Fibroblast of peridontal ligament (primary cell): ENCODE measurements around the gene PTPRN2.

Source experiments
- DNase-seq: peaks from one replicate; pipeline ENCODE4 v3.0.0-alpha.2; 2010; ENCODE audit errors: extremely low read depth

PTPRN2 gene

DNA sequence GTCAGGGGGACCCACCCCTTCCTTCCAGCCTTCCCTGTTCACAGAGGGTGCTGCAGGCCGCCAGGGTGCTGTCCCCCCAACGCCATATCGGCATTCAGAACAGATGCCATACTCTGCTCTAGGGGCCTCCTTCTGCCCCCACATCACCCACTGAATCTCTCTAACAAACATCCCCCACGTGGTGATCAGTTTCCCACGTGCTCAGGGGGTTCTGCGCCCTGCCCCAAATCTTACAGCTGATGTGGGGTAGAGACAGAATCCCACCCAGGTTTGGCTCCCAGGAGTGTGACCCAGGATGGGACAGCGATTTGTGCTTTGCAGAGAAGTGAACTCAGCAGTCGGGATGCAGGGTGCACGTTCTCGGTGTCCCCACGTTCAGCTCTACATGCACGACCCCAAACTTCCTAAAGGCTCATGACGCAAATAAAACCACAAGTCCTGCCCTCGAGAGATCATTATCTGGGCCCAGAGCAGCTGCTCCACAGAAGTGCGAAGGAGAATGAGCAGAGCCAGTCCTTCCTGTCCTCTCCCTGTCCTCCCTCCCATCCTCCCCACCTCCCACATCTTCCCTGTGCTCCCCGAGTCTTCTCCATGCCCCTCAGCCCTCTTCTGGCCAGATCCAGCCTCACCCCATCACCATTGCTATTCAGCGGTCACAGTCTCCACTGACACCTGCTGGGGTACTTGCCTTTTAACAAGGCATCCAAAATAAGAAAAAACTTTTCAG, 827.5 kb downstream of the PTPRN2 start:
- DNase-seq, result no peak

DNA sequence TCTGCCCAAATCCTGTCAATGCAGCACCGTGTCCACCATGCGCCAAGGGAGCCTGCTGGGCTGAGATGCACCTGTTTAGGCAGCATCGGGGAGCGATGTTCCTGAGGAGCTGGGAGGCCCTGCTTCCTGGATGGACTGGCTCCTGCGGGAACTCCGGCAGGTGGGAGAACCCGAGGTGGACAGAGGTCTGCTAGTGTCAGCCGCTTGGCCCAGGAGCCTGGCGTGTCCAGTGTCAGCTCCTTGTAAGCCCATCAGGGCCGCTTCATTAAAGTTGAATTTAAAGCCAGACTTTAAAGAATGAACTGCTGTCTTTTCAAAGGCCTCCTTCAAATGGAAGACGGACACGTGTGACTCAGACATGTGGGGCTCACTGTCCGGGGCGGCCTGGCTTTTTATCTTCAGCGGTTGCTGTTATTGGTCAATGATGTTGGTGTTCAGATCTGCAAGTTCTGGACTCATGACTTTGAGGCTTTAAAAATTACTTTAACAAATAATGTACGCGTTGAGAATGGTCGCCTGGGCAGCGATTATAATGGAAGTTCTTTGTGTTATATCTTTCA, 828.3 kb downstream of the PTPRN2 start:
- no peak for DNase-seq

DNA sequence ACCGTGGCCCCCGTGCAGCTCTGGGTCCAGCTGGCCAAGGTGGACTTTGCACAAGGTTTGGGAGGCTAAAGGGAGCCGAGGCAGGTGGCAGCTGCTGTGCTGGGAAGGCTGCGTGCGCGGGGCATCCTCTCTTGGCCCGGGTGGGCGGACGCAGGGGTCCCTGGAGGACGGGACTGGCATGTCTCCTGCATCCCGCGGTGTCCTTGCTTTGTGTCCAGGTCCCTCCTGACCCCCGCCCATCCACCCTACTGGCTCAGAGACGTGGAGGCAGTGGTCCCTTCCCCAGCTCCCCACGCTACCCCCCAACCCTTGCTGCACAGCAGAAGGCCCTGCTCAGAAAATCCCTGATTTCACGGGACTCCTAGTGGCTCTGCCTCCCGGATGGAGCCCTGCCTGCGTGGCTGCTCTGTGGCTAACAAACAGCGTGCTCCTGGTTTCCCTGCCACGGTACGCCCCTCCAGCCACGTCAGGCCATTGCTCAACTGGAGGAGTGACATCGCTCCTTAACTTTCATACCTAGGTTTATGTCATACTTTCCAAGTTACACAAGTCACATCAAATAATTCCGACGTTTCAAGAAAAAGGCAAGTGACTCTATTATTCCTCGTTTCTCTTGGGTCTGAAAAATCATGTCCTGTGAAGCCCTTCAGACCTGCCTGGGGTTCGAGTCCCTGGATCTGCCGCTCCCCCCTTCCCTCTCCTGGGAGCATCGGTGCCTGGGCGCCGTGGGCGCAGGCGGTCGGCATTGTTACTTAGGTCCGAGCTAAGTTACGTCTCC, 829.0 kb downstream of the PTPRN2 start:
- DNase-seq, result no peak

DNA sequence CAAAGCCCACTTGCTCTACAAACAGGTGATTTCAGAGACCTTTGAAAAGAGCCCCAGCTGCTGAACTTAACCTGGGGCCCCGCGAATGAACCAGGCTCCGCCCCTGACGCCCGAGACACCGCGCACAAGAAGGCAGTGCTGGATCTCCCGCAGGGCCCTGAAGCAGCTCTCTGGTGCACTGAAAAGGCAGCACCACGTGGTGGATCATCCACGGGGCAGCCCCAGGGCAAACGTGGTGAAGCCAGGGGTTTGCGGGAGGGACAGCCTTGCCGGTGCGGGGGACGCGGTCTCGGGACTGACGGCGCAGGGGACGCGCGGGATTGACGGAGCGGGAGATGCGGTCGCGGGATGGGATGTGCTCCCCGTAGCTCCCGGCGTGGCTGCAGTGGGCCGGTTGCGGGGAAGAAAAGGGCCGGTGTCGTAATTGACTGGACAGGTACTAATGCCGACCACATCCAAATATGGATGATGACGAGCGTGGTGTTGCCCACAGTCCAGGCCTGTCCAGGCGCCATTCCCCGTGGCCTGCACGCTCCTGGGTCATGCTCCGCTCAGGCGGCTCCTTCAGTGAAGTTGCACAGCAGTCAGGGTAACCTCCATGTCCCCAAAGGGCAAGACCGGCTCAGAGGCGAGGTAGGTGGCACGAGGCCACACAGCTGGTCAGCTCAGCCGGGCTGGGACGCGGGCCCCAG, 829.7 kb downstream of the PTPRN2 start:
- DNase-seq, result no peak

DNA sequence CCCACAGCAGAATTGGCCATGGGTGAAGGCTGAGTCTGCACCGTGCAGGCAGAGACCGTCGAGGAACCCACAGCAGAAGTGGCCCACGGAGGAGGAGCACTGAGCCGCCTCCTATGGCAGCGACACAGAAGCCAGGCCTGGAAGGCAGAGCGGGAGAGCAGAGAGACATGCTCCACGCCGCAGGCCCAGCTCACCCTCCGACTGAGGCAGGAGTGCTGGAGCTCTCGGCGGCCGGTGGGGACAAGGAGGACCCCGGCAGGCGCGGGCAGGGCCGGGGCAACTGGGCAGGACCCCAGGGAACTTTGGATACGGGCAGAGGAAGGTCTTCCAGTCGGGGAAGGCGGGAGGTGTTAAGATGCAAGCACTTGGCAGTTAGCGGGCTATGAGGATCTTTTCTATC, 830.4 kb downstream of the PTPRN2 start:
- DNase-seq, result no peak

DNA sequence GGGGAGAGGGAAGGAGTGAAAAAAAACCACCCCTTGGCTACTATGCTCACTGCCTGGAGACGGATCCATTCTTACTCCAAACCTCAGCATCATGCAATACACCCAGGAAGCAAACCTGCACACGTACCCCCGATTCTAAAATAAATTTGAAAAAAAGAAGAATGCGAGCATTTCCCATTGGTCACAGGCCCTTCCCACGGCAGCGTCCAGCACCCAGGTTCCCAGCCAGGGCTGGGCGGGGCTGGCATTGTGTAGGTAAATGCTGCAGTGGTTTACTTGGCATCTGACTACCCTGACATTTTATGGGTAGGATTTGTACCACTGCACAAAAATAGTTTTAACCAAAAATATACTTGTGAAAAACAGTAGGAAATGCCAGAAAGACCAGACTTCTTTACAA, 831.9 kb downstream of the PTPRN2 start:
- no peak for DNase-seq

DNA sequence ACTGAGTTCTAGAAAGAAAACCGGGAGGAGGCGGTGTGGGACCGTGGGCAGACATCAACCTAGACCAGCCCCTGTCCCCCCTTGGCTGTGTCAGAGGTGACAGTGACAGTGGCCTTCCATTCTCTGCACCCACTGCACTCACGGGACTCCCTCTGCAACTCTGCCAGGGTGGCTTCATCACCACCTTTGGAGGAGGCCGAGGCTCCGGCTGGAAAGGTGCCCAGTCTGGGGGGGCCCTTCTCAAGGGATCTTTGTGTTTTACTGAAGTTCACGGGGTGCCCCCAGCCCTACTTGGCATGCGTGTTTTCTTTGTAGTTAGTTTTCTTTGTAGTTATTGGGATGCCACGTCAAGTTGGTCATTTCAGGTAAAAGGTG, 833.2 kb downstream of the PTPRN2 start:
- no peak for DNase-seq

DNA sequence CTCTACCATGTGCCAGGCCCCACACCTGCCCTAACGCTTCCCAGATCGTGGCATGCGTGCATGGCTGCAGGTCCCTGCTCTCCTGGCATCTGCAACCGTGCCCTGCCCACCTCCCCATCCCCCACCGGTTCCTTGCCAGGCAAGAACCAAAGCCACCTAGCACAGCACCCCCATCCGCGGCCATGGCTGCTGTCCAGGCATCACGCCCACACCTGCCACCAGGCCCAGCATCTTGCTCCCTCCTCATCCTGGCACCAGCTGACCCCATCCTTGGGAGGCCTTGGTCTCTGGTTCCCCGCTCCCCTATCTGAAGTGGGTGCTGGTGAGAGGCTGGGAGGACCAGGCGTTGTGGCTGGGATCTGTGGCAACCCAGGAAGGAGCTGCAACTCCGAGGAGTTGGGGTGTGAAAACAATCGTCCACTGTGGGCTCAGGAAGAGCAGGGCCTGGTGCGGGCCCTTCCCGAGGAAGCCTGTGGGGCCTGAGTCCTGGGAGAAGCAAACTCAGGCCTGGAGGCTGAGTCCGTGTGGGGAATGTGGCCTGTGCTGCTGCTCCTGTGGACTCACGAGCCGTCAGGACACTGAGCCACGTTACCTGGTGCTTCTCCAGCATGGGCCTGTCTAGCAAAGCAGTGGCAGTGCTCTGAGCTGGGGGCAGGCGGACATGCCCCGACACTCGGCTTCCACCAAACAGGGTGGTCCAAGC, 833.8 kb downstream of the PTPRN2 start:
- no peak for DNase-seq

DNA sequence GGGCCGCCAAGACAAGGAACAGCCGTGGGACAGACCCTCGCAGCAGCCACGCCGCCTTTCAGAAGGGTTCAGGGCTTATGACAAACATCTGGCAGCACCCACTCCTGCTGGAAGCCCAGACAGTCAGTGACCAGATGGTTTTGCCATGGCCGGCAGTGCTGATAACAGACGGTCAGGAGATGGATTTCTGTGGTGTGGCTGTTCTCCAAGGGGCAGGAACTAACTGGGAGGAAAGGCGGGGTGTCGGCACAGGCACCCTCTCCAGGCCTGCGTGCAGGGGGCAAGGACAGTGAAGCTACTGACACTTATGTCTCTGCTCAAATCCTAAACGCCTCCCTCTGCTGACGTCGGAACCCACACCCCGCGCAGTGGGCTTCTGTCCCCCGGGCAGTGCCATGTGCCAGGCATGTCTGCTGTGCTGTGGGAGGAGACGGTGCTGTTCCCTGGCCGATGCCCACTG, 834.8 kb downstream of the PTPRN2 start:
- no peak for DNase-seq

DNA sequence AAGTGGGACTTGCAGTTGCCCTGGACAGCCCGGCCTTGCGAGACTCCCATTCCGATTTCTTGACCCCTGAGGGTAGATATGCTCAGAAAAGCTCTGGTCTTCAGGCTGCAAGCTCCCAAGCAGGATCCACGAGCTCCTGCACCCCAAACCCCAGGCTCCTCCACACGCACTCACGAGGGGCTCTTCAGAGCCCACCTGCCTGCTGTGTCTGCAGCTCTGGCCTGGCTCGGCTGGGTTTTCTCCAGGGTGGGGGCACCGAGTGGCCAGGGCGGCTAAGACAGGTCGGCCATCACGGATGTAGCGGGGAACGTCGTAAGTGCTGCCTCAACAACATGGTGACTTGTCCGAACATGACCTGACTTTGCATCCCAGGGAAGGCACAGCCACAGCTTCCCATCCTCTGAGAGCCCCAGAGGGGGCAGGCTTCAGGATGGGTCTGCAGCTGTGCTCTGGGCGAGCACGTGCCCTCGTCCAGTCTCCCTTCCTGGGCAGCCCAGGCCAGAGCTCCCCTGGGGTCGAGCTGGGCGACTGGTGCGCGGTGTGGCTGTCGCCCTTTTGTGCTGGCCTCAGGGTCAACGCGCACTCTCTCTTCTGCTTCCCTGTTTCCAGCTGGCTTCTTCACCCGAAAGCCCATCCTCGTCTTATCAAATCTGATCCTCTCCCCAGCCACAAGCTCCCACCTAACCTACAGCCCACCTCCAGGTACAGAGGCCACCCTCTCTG, 835.5 kb downstream of the PTPRN2 start:
- no peak for DNase-seq

DNA sequence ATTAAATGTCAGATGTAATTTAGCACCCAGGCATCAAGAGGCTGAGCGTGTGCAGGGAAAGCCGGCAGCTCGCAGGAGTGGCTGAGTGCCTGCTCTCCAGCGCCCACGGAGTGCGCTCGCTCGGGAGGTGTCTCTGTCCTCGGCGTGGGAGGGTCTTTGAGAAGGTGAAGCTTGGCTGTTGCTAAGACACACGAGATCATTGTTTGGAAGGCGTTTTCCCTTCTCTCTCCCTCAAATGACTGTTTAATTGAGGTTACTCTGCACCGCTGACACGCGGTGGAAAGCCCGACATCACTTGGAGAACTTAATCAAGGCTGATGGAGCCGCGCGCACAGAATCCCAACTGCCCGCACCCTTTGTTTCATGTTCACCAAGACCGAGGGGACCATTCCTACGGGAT, 836.2 kb downstream of the PTPRN2 start:
- DNase-seq, result no peak

DNA sequence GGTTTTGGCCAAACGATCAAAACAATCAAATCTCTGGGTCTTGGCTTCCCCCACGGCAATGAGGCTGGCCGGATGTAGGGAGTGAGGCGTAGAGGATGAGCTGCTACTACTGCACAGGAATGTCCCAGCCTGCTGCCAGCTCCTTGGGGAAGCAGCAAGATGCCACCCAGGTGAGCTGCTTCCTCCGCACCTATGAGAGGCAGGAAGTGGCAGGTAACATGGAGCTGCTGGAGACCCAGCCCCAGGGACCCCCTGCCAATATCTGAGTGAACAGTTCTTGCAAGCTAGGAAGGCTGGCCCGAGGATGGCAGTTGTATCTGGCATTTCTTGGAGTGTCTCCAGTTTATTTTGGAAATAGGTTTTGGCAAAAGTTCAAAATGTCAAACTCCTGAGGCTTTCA, 837.3 kb downstream of the PTPRN2 start:
- no peak for DNase-seq

DNA sequence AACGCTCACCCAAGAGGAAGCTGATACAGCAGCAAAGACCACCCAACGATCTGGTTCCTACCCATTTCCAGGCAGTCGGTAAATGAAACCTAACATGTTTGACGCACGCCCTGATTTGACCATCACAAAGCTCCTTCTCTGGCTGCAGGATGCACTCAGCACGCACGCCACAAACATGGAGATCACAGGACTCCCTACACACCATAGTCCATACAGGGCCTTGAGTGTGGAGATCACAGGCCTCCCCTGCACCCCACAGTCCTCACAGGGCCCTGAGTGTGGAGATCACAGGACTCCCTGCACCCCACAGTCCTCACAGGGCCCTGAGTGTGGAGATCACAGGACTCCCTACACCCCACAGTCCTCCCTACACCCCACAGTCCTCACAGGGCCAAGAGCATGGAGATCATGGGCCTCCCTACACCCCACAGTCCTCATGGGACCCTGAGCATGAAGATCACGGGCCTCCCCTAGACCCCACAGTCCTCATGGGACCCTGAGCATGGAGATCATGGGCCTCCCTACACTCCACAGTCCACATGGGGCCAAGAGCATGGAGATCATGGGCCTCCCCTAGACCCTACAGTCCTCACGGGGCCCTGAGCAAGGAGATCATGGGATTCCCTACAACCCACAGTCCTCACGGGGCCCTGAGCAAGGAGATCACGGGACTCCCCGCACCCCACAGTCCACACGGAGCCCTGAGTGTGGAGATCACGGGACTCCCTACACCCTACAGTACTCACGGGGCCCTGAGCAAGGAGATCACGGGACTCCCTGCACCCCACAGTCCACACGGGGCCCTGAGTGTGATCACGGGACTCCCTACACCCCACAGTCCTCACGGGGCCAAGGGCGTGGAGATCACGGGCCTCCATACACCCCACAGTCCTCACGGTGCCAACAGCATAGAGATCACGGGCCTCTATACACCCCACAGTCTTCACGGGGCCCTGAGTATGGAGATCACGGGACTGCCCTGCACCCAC, 841.6 kb downstream of the PTPRN2 start:
- no peak for DNase-seq

DNA sequence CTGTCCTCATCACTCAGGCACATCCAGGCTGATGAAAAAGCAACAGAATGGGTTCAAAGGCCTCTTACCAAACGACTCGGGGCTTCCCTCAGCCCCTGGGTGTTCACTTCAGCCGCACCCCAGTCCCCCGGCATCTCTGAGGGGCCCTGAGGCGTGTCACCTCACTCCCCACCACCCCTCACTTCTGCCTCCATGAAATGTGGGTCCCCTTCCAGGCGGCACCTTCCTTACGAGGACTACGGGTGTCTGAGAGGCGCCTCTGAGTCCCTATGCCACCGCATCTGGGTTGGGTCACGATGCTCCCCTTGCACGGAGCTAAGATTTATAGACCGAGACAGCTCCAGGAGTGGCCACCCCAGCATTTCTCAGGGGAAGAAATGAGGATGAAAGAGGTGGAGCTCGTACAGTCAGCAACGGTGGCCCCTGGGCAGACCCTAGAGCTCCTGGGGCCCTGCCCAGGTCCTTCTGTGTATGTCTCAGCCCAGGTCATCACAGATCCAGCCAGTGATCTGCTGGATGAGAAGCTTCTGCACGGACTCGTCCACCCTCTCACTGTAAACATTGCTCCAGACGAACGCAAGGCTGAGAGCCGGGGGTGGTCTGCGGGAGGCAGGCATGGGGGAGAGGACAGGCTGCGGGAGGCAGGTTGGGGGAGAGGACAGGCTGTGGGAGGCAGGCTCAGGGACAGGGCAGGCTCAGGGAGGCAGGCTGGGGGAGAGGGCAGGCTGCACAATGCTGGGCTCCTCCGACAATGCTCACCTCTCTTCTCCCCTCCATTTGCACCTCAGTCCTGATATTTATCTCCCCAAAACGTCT, 842.6 kb downstream of the PTPRN2 start:
- no peak for DNase-seq

DNA sequence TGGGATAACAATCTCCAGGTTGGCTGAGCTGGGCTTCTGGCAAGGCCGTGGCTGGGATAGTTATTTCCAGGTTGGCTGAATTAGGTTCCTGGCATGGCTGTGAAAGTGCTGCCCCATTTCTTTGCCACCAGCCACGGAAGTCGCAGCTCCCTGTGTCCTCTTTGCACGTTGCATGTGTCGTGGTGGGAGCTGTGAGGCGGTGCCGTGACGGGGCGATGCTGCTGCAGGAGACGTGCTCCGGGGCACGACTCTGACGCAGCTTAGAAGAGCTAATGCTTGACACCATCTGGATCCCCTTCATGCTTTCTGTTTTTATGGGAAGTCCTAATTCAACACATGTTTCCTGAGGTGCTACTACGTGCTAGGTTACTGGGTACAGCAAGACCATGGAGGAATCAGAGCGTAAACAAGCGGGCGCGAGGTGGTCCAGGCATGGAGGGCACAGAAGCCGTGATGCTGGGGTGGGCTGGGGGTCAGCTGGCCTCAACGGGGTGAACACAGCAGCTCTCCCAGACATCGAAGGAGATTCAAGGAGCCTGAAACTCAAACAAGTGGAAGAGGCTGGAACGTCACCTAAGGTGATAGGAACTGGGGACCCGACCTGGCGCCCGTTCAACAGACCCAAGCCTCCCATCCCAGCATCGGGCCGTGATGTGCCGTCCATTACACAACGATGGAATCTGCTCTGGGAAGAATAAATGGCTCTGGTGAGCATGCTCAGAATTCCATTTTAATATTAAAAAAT, 843.7 kb downstream of the PTPRN2 start:
- no peak for DNase-seq

DNA sequence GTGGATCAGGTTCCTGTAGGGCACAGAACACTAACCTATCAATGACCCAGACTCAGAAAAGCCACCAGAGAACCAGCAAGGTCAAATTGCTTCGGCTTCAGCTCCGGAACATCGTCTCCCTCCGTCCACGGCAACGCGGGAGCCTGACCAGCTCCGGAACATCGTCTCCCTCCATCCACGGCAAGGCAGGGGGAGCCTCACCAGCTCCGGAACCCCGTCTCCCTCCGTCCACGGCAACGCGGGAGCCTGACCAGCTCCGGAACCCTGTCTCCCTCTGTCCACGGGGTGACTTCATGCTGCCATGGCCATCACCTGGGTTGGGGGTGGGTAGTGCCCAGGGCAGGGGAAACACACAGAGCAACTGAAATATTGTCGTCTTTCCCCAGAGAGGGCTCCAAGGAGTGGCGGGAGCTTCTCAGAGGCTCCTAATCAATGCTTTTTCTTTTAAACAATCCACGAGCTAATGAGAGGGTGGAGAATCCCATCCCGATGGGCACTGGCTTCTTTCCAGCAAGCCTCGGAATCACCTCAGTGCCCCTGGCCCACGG, 847.3 kb downstream of the PTPRN2 start:
- DNase-seq, result no peak

DNA sequence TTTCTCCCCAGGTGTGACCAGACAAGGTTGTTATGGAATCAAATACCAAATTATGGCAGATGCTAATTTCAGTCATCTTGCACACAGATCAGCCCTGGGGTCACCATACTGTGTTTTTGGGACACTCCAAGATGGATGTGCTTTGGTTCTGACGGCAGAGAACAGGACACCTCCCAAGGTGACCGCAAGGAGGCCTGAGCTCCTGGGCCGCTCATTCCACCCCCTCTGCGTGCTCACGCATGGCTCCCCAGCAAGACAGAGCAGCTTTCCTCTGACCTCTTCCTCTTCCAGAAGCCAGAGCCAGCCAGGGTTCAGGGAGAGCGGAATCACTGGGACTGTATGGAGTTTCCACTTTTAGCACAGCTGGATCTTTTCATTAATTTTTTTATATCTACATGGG, 848.0 kb downstream of the PTPRN2 start:
- no peak for DNase-seq

DNA sequence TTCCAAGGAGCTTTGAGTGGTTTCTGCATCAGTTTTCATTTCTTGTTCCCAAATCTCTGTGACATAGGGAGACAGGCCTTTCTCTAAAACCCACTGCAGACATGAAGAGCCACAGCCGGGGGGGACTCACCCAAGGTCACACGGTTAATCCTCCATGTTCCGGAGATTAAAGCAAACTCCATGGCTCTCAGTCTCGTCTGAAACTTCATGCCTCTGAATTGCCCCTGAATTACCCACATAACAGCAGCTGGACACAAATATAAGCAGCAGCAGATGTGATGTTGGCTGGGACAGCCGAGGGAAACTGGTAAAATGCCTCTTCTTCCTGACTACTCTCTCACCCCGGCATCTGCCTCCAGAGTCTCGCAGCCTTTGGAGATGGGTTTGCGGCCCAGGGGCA, 848.6 kb downstream of the PTPRN2 start:
- DNase-seq, result no peak
